Stimulated activated CD4-positive, alpha-beta T cell treated with anti-CD3 and anti-CD28 coated beads, Interleukin-15, amount 100 ng/mL, for 24 hours (primary cell): Measurements from ENCODE around the gene PCDHA1.
A peak's percentile ranks its signal among the peaks of the same experiment; 100 is the strongest.

Experiments used
- DNase-seq: peaks from one replicate; pipeline ENCODE4 v3.0.0-alpha.2; 2020

The PCDHA1 gene

DNA sequence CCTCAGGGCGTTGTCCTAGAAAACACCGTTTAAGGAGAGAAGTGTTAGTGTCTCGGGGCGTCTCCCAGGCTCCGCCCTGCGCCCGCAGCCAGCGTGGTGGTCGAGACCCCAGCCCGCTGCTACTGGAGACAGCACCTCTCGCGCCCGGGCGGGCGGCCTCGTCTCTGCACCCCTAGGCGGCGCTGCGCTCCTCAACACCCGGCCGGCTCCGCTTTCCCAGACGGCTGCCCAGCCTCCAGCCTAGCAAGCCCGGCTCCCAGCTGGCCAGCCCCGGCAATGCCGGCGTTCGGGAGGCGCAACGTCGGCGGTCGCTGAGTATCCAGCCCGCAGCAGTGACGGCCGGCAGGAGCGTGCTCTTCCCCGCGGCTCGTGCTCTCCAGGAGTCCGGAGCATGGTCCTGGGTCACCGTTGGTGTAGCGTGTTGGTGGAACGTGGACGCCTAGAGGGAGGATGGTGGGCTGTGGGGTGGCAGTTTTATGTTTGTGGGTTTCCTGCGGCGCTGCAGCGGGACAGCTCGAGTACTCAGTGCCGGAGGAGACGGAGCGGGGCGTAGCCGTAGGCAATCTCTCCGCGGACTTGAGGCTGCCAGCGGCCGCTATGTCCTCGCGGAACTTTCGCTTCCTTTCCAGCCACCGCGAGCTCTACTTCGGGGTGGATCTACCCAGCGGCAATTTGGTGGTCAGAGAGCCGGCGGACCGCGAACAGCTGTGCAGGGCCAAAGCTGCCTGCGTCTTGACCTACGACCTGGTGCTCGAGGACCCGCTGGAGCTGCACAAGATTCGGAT lies 140.7 kb downstream of the PCDHA1 start:
- peak; percentile 64 for DNase-seq

DNA sequence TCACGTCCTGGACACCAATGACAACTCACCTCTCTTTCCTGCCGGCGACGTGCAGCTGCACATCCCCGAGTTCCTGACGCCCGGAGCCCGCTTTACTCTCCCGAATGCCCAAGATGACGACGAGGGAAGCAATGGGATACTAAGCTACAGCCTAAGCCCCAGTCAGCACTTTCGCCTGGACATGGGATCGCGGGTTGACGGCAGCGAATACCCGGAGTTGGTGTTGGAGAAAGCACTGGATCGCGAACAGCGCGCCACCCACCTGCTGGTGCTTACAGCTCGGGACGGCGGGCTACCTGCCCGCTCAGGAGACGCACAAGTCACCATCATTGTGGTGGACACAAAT lies 141.3 kb downstream of the PCDHA1 start:
- DNase-seq: no peak

DNA sequence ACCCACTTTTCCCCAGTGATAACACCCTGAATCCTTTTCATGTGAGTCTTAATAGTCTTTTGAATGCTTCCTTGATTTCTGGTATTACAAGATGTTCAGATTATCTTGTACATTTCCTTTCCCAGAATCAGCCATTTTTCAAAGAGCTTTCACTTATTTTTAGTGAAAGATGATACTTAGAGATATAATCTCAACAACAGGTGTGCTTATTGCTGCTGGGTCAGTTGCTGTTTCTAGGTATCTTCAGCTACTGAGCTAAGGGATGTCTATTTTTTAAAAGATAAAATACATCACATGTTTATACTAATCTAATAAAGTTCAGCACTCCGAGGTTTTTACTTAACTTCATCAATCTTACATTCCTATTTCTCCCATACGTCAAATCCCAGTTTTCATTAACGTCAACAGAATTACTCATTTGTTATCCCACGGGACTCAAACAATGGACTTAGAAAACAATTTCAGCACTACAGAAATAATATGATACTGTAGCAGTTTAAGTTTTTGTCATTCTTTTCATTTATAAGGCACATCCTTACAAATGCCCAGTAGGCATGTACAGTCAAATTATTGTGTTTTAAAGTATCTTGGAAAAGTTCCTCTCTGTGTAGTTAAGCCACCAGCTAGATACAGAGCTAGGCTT lies 149.1 kb downstream of the PCDHA1 start:
- DNase-seq: no peak

DNA sequence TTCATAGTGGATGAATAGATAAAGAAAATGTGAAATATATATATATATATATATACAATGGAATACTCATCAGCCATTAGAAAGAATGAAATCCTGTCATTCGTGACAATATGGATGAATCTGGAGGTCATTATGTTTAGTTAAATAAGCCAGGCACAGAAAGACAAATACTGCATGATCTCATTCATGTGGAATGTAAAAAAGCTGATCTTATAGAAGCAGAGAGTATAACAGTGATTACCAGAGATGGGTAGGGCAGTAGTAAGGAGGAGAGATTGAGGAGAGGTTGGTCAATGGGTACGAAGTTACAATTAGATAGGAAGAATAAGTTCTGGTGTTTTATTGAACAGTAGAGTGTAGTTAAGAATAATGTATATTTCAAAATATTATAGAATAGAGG lies 160.6 kb downstream of the PCDHA1 start:
- no peak for DNase-seq

DNA sequence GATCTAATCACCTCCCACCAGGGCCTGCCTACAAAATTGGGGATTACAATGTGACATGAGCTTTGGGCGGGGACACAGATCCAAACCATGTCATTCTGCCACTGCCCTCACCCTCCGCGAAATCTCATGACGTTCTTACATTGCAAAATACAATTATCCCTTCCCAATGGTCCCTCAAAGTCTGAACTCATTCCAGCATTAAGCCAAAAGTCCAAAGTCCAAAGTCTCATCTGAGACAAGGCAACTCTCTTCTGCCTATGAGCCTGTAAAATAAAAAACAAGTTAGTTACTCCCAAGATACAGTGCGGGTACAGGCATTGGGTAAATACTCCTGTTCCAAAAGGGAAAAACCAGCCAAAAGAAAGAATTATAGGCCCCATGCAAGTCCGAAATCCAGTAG lies 165.7 kb downstream of the PCDHA1 start:
- no peak for DNase-seq

DNA sequence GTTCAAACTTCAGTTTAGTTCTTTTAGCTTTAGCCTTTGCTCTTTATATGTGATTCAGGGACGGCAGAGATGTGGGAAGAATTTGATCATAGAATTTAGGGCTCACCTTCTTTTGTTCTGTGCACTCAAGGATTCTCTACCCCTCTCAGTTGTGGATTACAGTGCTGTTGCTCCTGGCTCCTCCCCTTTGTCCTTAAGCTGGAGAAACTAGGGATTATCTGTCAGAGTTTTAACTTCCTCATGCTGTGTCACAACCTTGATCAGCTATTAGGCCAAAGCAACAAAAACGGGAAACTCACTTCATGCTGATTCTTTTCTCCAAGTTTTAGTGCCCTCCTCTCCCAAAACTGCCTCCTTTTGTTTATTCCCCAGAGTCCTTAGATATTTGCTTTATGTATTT lies 167.3 kb downstream of the PCDHA1 start:
- DNase-seq: no peak

DNA sequence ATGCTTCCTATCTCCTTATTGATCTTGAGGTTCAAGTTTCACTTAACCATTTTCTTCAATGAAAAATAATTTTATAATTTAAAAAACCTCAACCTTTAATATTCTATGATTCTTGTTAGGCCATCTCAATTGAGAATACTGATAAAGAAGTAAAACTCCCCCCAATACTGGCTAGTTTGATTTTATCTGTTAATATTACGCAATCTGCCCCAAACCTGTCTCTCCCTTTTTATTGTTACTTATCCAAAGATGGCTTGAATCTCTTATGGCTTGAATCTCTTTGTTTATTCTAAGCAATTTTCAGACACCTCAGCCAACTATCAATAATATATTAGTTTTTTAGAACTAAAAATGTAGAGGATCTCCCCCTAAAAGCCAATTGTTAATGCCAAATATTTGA lies 176.2 kb downstream of the PCDHA1 start:
- no peak for DNase-seq

DNA sequence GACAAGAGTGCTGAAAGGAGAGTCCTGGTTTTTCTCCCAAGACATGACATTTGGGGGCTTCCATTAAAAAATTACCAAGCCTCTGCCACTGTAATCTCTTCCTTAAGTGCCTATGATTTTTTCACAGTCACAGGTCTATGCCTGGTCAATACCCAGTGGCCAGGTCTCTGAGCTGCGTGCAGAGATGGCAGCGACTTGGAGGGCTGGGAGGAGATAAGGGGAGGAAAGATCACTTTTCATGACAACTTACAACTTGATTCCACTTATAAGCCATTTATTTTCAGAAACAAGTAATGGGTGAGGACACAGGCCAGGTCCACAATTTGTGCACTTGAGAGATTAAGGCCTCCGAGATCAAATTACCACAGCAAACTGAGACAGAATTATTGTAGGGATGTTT lies 178.4 kb downstream of the PCDHA1 start:
- DNase-seq: no peak

DNA sequence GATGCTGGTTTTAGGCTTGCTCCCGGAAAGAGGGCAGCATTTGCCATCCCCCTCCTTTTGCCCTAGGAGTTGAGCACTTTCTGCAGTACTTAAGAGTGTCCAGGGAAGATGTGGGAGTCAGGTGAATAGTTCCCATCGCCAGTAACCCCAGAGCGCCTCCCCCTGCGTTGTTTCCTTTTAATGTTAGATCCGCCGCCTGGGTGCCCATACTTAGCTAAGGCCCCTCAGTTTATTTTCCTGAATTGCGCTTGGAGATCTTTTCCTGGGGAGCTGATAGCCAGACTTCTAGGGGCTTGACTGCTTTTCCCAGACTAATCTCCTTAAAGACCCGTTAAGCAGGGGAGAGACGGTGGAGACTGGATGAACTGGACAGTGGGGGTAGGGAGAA lies 180.0 kb downstream of the PCDHA1 start:
- no peak for DNase-seq

DNA sequence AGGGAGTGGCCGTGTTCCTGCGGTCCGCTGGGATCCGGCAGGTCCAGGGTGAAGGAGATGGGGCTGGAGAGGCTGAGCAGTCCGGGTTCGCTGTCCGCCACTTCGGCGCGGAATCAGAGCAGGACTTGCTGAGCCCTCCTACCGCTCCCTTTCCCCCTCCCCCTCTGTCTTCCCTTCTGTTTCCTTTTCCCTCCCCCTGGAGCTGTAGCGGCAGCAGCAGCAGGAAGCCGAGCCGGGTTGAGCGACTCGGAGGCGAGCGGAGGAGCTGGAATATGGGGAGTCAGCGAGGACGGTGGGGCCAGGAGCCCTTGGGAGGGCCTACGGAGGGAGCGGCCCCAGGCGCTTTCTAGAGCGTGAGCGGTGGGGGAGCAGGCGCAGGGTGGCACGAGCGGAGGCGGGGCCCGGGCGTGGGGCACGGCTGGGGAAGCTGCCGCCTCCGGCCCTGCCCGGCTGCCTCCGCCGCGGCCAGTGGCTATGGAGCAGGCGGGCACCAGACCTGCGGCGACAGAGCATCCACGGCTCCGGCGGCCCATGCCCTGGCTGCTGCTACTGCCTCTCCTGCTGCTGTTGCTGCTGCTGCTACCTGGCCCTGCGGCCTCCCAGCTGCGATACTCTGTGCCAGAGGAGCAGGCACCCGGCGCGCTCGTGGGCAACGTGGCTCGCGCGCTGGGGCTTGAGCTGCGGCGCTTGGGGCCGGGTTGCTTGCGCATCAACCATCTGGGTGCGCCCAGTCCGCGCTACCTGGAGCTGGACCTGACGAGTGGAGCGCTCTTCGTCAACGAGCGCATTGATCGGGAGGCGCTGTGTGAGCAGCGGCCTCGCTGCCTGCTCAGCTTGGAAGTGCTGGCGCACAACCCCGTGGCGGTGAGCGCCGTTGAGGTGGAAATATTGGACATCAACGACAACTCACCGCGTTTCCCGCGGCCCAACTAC lies 180.6 kb downstream of the PCDHA1 start, which contains the start of gene PCDHAC2:
TSS of gene PCDHAC2 (plus strand) at position 184 of the 933 bp plus-strand sequence. CDS start at position 475, 291 bp downstream.
- DNase-seq: no peak

DNA sequence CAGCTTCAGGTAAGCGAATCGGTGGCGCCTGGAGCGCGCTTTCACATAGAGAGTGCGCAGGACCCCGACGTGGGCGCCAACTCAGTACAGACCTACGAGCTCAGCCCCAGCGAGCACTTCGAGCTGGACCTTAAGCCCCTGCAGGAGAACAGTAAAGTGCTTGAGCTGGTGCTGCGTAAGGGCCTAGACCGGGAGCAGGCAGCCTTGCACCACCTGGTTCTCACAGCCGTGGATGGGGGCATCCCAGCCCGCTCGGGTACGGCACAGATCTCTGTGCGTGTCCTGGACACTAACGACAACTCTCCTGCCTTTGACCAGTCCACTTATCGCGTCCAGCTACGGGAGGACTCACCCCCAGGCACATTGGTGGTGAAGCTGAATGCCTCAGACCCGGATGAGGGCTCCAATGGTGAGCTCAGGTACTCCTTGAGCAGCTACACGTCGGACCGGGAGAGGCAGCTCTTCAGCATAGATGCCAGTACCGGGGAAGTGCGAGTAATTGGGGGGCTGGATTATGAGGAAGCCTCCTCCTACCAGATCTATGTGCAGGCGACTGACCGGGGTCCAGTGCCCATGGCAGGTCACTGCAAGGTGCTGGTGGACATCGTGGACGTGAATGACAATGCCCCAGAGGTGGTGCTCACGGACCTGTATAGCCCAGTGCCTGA lies 181.4 kb downstream of the PCDHA1 start:
- no peak for DNase-seq

DNA sequence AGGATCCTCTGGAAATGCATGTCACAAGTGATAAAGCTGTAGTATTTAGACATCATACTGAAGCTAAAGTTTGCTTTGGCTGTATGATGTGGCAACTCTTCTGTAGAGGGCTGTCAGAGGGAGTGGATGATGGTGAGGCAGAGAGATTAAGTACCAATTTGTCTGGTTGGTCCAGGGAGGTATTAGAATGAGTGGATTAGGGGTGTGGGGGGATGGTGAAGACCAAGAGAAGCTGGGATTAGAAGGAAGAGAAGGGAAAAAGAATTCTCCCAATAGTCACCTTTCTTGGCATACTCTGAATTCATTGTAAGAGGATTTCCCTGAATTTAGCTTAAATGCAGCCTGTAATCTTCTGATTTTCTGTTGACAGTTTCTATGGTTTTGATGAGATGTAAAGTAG lies 183.9 kb downstream of the PCDHA1 start:
- DNase-seq: no peak

DNA sequence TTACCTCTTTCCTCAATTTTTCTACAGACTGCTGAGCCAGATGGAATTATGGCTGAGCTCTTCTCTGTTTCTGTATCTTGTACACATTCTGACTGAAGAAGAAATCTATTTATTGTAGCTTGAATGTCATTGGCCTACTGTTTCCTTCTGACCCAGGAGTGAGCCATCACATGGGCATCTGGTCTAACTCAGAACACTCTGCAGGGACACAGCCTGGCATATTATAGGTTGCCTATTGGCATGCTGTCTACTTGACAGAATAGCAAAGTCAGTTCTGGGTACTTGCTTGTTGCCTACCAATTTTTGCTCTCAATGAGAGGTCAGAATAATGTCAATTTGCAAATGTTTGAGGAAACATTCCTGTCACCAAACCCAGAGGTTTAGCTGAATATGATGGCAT lies 187.6 kb downstream of the PCDHA1 start:
- DNase-seq: no peak

DNA sequence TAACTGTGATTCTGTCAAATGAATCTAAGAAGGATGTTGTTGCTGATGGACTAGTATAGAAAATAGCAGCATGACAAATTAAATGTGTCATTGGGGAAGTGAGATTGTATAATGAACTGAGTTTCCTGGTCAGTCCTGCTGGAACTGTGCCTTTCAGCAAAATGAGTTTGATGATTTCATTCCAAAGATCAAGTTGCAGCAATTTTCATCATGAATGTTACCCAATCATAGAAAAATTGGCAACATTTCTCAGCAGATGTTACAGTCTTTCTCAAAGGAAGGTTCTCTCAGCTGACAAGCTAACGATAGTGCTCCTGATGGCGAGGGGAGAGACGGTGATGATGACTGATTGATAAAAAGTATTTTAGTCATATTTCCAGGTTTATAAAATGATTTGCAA lies 191.1 kb downstream of the PCDHA1 start:
- DNase-seq: no peak

DNA sequence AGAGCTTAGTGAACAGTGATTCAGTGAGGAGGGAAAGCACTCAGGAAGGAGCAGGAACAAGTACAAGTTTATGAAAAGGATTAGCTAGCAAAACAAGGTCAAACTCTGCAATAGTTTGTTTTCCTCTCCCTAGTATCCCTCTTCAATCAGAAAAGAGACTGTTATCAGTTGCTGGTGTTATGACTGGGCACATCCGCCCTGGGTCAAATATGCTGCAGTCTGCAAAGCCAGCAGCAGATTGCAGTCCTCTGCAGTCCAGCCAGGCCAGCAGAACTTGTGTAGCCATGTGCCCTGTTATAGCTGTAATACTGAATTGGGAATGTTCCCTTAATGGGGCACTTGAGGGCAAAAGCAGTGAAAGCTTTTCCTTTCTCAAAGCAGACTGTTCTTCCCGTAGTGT lies 192.3 kb downstream of the PCDHA1 start:
- DNase-seq: no peak

DNA sequence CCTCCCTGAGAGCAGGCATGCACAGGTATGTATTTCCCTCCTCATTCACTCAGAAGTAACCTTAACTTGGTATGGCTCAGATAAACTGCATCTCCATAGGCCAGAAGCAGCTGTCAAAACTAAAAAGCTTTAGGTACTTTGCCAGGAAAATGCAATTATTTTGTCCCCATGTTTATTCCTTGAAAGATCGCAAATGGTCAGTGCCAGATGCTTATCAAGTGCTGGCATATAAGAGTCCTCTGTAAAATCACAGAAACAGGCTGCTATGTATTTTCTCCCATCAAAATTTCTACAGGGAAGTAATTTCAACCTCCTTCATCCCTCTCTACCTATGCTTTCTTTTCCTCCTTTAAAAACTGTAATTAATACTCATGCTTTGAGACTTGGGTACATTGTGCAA lies 193.0 kb downstream of the PCDHA1 start:
- DNase-seq: no peak

DNA sequence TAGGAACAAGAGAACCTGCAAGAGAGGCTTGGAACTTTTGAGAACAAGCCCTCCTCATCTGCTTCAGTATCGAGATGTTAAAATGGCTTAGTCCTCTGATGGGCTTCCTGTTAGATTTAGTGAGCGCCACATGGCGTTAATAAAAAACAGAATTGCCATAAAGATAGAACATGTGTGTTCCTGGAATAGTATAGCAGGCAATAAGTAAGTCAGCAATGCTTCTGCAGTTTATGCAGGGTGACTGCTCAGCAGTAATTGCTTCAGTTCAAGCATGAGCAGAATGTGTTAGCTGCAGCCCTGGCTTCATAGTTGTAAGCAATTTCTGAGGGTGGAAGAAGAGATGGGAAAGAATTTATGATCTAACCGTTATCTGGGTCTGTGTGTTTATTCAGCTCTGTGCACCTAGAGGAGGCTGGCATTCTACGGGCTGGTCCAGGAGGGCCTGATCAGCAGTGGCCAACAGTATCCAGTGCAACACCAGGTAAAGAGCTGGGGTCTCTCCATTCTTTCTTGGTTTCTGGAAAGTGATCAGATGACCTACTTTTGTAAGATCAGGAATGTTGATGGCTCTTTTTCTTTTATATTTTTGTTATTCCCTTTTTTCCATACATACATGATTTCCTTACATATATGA lies 196.3 kb downstream of the PCDHA1 start:
- no peak for DNase-seq

DNA sequence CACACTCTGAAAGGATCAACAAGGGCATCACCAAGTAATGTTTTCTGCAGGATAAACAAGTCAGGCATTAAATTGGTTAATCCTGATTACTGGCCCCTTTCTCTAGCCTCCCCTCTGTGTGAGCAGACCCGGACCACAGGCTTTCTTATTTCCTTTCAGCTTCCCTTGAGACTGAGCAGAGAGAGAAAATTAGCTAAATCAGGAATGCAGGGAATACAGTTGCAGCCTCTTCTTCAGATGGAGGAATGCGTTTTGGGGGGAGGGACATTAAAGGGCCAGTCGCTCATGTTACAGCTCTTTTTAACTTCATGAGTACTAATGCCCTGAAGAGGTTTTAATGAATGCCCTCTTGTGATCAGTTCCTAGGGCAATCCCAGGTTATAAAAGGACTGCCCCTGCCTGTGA lies 200.2 kb downstream of the PCDHA1 start:
- no peak for DNase-seq

DNA sequence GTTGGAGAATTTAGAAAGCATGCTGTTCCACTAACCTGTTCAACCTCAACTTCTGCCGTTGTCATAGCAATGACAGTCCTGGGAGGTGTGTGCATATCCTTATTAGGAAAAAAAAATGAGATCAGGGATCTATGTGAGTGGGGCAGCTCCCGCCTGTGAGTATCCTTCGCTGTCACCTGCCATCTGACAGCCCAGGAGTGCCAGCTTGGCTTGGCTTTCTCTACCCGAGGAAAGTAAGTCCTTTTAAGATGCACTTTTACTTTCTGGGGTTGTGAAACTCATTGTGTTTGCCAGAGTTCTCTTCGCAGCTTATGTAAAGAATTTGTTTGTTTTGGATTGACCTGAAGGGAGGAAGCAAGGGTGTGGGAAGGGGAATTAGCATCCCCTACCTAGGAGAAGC lies 202.2 kb downstream of the PCDHA1 start:
- no peak for DNase-seq

DNA sequence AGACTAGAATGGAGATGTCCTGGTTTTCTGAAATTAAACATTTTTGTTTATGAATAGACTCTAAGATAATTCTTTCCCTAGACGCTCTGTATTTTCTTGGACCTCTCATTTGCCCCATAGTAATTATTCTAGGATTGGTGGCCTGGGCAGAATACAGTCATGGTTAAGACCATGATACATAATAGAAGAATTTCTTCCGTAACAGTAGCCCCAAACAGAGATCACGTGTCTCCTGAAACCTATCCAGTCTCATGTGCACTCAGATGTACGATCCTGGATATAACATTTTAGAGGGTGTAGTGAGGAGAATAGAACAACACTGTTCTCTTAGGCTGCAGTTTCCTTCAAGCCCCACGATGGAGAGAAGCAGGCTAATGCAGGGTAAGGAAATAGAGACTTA lies 202.7 kb downstream of the PCDHA1 start:
- no peak for DNase-seq

DNA sequence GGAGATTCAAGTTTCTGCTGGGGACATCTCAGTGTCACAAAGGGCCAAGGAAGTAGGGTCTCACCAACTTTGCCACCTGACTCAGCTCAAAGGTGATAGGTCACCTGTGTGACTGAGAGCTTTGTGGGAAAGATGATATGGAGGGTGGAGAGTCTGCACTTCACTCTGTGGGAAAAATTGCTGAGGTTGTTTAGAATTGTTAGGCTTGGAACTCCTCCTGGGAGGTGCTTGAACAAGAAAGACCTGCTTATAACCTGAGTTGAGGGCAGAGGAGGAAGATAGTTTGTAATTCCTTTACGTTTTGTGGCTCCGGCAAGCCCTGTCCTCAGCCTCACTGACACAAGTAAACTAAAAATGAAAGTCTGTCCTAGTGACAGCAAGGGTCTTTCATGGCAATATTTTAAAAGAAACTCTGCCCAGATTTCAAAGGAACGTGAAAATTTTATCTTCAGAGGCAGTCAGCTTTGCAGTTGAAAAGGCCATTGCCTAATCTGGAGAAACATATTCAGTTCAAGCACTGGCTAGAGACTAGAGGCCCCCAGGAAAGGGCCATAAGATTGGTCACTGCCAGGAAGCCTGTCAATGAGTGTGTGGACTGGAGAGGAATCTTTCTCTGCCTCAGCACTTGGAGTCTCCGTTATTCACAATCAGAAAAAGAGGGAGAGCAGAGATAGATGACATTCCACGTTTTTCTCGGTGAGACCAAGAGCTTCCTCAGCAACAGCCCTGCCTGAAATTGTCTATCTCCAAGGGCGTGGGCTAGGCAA lies 203.5 kb downstream of the PCDHA1 start:
- no peak for DNase-seq

DNA sequence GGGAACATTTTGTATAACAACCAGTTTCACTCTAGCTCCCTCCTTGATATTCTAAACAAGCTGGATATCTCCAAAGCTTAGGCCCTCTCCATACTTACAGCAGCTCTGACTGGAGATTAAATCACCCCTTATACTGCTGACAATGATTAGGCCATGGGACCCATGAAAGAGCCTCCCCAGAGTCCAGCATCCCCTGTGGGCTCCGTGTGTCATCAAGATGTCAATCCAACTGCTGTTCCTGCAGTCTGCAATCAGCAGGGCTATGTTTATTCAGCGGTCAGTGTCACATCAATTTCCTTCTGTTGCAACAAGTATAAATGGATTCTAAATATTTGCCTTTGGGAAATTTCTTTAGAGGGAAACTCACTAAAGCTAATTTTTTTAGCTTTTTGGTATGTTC lies 206.9 kb downstream of the PCDHA1 start:
- DNase-seq: no peak
